ENCODE results near the gene SHANK2. TPM values are rescaled to one million over a fixed set of nuclear protein-coding genes. Genes with fewer than 3 reads are reported as not detected.

Gene SHANK2
- total RNA-seq, 1 experiment from 2014 or later: 0.02 TPM

GRCh38 chr11:71282581-71283351 lies 30.4 kb upstream of the SHANK2 start:
- Histone ChIP-seq H3K36me3 (no peaks in the 10 kb centered on the region), H3K9me3 (replicated peaks) (no peaks in the 10 kb centered on the region), H3K4me3 (no peak overlapping the region), H3K27ac (no peak overlapping the region), H3K27me3 (no peaks in the 10 kb centered on the region), H3K4me1 (no peaks in the 10 kb centered on the region)
- DNase-seq: no peak

DNA sequence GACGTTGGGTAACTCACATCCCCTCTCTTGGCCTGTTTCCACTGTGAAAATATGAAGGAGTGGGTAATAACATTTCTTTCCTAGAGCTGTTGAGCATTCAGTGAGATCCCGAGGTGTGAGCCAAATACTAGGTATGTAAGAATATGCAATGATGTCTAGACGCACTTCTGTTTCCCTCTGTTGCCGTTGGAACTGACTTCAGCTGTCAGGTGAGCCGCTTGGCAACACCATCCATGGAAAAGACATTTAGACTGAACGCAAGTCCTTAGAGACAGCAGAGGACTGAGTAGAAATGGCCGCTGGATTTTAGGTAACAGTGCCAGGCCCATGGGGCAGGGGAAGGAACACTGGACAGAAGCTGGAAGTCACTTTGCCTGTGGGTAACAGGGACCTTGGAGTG lies 29.5 kb upstream of the SHANK2 start:
- Histone ChIP-seq H3K4me3 (no peak overlapping the region), H3K4me1 (no peaks in the 10 kb centered on the region), H3K27me3 (no peaks in the 10 kb centered on the region), H3K9me3 (replicated peaks) (no peaks in the 10 kb centered on the region), H3K36me3 (no peaks in the 10 kb centered on the region), H3K27ac (no peak overlapping the region)
- DNase-seq: no peak

DNA sequence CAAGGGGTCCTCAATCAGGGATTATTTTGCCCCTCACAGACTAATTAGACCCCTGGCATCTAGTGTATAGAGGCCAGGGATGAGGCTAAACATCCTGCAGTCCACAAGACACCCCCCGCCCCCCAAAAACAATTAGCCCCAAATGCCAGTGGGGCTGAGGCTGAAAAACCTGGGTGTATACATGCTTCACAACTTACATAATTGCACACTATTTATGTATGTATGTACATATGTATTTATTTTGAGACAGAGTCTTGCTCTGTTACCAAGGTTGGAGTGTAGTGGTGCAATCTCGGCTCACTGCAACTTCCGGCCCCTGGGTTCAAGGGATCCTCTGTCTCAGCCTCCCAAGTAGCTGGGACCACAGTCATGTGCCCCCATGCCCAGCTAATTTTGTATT lies 28.8 kb upstream of the SHANK2 start:
- Histone ChIP-seq H3K4me1 (no peaks in the 10 kb centered on the region), H3K27me3 (no peaks in the 10 kb centered on the region), H3K4me3 (no peak overlapping the region), H3K36me3 (no peaks in the 10 kb centered on the region), H3K9me3 (replicated peaks) (no peaks in the 10 kb centered on the region), H3K27ac (no peak overlapping the region)
- no peak for DNase-seq

DNA sequence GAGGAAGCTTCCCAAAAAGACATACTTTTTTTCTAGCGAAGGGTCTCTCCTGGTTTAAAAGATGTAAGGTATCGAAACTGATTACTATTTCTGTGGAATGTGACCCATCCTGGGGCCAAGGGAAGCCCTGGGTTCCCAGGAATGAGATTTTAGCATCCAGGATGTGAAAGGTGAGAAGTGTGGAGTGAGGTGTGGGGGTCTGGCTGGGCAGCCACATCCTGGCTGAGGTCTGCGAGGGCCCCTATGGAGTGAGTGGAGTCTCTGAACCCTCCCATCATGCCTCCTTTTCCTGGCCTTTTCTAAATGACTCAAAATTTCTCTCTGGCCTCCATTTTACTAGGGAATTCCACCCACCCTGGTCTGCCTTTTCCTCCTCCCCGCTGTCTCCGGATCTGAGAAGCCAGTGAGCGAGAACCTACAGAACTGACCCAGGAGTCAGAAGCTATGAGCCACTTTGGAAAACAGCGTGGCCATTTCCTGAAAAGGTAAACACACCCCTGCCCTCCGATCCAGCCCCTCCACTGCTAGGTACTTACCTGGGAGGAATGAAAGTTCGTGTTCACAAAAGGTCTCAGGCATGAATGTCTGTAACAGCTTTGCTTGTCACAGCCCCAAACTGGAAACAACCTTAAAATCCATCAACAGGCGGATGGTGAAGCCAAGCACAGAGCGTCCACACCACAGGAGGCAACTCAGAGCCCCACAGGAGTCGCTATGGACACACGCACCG lies 27.7 kb upstream of the SHANK2 start:
- Histone ChIP-seq H3K36me3 (no peaks in the 10 kb centered on the region), H3K27me3 (no peaks in the 10 kb centered on the region), H3K4me1 (no peaks in the 10 kb centered on the region), H3K9me3 (replicated peaks) (no peaks in the 10 kb centered on the region), H3K4me3 (no peak overlapping the region), H3K27ac (no peak overlapping the region)
- no peak for DNase-seq

- Histone ChIP-seq H3K27me3 (no peaks in the 10 kb centered on the region), H3K27ac (no peak overlapping the region), H3K9me3 (replicated peaks) (no peaks in the 10 kb centered on the region), H3K36me3 (no peaks in the 10 kb centered on the region), H3K4me3 (no peak overlapping the region), H3K4me1 (no peaks in the 10 kb centered on the region)
- DNase-seq: no peak
Observed at GRCh38 chr11:71272161-71272560, 19.8 kb upstream of the SHANK2 start.

- no peak for DNase-seq
Observed at GRCh38 chr11:71269603-71270511, 17.5 kb upstream of the SHANK2 start.

GRCh38 chr11:71268706-71269321 lies 16.4 kb upstream of the SHANK2 start:
- no peaks in the 10 kb centered on the region for H3K27me3 ChIP-seq
- no peak for DNase-seq
- H3K4me3 ChIP-seq: no peak overlapping the region
- no peaks in the 10 kb centered on the region for H3K36me3 ChIP-seq
- H3K4me1 ChIP-seq: no peaks in the 10 kb centered on the region
- H3K27ac ChIP-seq: no peak overlapping the region
- no peaks in the 10 kb centered on the region for H3K9me3 ChIP-seq (replicated peaks)

More at GRCh38 chr11:71269603-71270511, 17.5 kb upstream of the SHANK2 start:
- Histone ChIP-seq H3K36me3 (no peaks in the 10 kb centered on the region), H3K4me1 (no peaks in the 10 kb centered on the region), H3K27me3 (no peaks in the 10 kb centered on the region), H3K27ac (no peak overlapping the region), H3K9me3 (replicated peaks) (no peaks in the 10 kb centered on the region), H3K4me3 (no peak overlapping the region)

DNA sequence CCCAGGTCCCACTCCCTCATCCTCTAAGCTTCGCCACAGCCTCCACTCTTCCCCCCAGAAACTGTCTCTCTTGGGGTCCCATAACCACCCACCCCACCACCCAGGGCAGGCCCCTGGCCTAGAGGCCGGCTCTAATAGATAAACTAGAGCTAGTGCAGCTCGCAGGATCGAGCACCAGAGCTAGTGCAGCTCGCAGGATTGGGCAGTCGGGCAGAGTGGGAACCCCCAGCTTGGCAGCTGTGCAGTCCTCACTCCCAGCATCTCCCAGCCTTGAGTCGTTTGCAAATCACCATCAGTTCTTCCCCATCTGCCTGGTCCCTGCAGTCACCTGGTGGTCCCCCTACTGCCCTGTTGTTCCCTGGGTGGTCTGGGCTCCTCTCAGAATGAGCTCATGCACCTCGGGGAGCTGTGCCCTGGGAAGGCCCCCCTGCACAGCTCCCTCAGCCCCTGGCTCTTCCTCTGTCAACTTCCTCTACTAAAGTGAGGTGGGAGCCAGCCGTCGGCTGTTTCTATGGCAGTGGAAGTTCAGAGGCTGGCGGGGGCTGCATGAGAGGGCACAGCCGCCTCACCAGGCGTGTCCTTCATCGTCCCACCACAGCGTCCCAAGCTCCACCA lies 15.5 kb upstream of the SHANK2 start:
- H3K9me3 ChIP-seq (replicated peaks): no peaks in the 10 kb centered on the region
- no peaks in the 10 kb centered on the region for H3K4me1 ChIP-seq
- H3K27me3 ChIP-seq: no peaks in the 10 kb centered on the region
- no peaks in the 10 kb centered on the region for H3K36me3 ChIP-seq
- no peak overlapping the region for H3K27ac ChIP-seq
- H3K4me3 ChIP-seq: no peak overlapping the region
- no peak for DNase-seq

GRCh38 chr11:71266114-71266833 lies 13.9 kb upstream of the SHANK2 start:
- no peaks in the 10 kb centered on the region for H3K27me3 ChIP-seq
- H3K4me1 ChIP-seq: no peaks in the 10 kb centered on the region
- no peaks in the 10 kb centered on the region for H3K9me3 ChIP-seq (replicated peaks)
- H3K27ac ChIP-seq: no peak overlapping the region
- H3K36me3 ChIP-seq: no peaks in the 10 kb centered on the region
- DNase-seq: no peak
- no peak overlapping the region for H3K4me3 ChIP-seq

- Histone ChIP-seq H3K4me3 (no peak overlapping the region), H3K27me3 (no peaks in the 10 kb centered on the region), H3K36me3 (no peaks in the 10 kb centered on the region), H3K4me1 (no peaks in the 10 kb centered on the region), H3K27ac (no peak overlapping the region), H3K9me3 (replicated peaks) (no peaks in the 10 kb centered on the region)
- DNase-seq: no peak
Observed at GRCh38 chr11:71265559-71266092, 13.2 kb upstream of the SHANK2 start.

DNA sequence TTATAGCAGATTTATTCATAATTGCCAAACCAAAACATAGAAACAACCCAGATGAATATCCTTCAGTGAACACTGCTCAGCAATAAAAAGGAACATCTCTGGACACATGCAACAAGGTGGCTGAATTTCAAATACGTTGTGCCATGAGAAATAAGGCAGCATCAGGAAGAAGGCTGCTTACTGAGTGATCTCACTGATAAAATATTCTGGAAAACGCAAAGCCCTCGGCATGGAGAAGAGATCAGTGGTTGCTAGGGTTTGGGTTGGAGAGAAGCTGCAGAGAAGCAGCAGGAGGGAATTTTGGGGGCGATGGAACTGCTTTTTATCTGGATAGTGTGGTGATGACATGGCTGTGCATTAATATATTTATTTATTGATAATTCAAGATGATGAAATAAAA lies 11.0 kb upstream of the SHANK2 start:
- Histone ChIP-seq H3K27me3 (no peaks in the 10 kb centered on the region), H3K27ac (no peak overlapping the region), H3K4me1 (no peaks in the 10 kb centered on the region), H3K9me3 (replicated peaks) (no peaks in the 10 kb centered on the region), H3K36me3 (no peaks in the 10 kb centered on the region), H3K4me3 (no peak overlapping the region)
- no peak for DNase-seq

GRCh38 chr11:71255800-71256479 lies 3.6 kb upstream of the SHANK2 start:
- Histone ChIP-seq H3K4me1 (no peaks in the 10 kb centered on the region), H3K4me3 (no peak overlapping the region), H3K9me3 (replicated peaks) (no peaks in the 10 kb centered on the region), H3K27ac (no peak overlapping the region), H3K36me3 (no peaks in the 10 kb centered on the region), H3K27me3 (no peaks in the 10 kb centered on the region)
- no peak for DNase-seq

DNA sequence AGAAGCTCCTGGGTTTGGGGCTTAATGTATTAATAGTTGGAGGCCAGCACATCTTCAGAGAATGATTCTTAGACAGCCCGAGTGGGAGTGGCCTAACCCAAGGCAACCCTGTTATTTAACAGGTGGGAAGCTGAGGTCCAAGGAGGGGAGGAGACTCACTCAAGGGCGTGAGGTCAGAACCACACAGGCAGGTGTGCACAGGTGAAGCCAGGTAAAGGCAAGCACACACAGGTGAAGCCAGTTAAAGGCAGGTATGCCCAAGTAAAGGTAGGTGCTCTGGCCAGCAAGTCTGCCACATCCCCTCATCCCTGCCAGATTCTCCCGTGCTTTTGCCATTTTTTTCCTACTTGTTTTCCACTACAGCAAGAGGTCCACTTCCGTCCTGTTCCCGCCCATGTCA lies 2.9 kb upstream of the SHANK2 start:
- no peaks in the 10 kb centered on the region for H3K9me3 ChIP-seq (replicated peaks)
- no peak overlapping the region for H3K4me3 ChIP-seq
- no peaks in the 10 kb centered on the region for H3K4me1 ChIP-seq
- H3K27me3 ChIP-seq: no peaks in the 10 kb centered on the region
- no peak for DNase-seq
- no peaks in the 10 kb centered on the region for H3K36me3 ChIP-seq
- no peak overlapping the region for H3K27ac ChIP-seq
